Brain microvascular endothelial cell (primary cell): Measurements from ENCODE around the gene PSME4.

Source experiments
- DNase-seq: peaks from one replicate; pipeline ENCODE4 v3.0.0-alpha.2; 2020
- H3K27ac ChIP-seq: fragments of 250-450 bp; sonication (Bioruptor Pico); 2 replicates; pipeline ENCODE4 v1.5.1; 2020; ENCODE audit warnings: mild to moderate bottlenecking, moderate library complexity
- H3K27me3 ChIP-seq: fragments of 250-450 bp; sonication (Bioruptor Pico); replicated peaks from 2 replicates; pipeline ENCODE4 v1.5.1; 2020; ENCODE audit warnings: mild to moderate bottlenecking
- H3K36me3 ChIP-seq: fragments of 250-450 bp; sonication (Bioruptor Pico); replicated peaks from 2 replicates; pipeline ENCODE4 v1.5.1; 2020; ENCODE audit warnings: mild to moderate bottlenecking
- H3K4me3 ChIP-seq: 2 replicates; pipeline ENCODE4 v1.5.1; 2011; ENCODE audit warnings: low read depth, mild to moderate bottlenecking, control low read depth, low read length, moderate library complexity
- CTCF ChIP-seq: IDR thresholded peaks from 2 replicates; pipeline ENCODE4 v1.5.1; 2011; ENCODE audit warnings: low read depth, mild to moderate bottlenecking, moderate library complexity, low read length, control low read depth, inconsistent platforms; ENCODE audit errors: missing control alignments
- in situ Hi-C: cut with HindIII; loops from 2 replicates; pipeline ENCODE4 v1.10.0; 2017; ENCODE audit warnings: low sequenced_read_pairs, low pct_ligation_motif_present

PSME4 gene

DNA sequence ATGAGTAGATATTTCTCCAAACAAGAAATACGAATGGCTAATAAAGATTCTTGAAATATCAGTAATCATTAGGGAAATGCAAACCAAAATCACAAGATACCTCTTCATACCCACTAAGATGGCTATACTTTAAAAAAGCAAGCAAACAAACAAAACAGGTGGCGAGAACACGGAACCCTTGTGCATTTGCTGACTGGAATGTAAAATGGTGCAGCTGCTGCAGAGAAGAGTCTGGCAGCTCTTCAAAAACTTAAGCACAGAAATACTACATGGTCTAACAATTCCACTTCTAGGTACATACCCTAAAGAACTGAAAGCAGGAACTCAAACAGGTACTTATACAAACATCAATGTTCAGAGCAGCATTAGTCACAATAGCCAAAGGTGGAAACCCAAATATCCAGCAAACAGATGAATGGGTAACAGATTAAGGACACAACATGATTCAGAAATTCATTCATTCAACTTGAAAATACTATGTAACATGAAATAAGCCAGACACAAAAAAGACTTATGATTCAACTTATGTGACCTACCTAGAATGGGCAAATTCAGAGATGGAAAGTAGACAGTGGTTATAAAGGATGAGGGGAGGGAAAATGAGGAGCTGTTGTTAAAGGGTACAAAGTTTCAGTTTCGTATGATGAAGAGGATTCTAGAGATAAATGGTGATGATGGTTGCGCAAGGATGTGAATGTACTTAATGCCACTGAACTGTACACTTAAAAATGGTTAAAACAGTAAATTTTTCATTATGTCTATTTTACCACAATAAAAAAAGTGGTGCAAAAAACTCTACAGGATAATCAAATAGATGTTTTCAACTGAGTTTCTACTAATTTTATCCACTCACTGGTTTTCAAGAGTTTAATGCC is 84.2 kb downstream of the PSME4 start:
- no peak for DNase-seq
- Histone ChIP-seq H3K36me3 (peaks cover 72% of the 10 kb centered on the region), H3K27ac (no peak overlapping the region), H3K4me3 (no peak overlapping the region), H3K27me3 (no peaks in the 10 kb centered on the region)
- in situ Hi-C loops, result no loop called here
- TF ChIP-seq CTCF, result no peak

- H3K27me3 ChIP-seq, result no peaks in the 10 kb centered on the region
- no peak for TF ChIP-seq CTCF
- H3K36me3 ChIP-seq, result peaks cover 64% of the 10 kb centered on the region
- in situ Hi-C loops, result no loop called here
- DNase-seq, result no peak
- no peak overlapping the region for H3K27ac ChIP-seq
- H3K4me3 ChIP-seq, result no peak overlapping the region
These were observed 85.9 kb downstream of the PSME4 start for GRCh38 chr2:53884883-53885282.

GRCh38 chr2:53881986-53882385 is 88.8 kb downstream of the PSME4 start:
- in situ Hi-C loops, result no loop called here
- no peak overlapping the region for H3K4me3 ChIP-seq

DNA sequence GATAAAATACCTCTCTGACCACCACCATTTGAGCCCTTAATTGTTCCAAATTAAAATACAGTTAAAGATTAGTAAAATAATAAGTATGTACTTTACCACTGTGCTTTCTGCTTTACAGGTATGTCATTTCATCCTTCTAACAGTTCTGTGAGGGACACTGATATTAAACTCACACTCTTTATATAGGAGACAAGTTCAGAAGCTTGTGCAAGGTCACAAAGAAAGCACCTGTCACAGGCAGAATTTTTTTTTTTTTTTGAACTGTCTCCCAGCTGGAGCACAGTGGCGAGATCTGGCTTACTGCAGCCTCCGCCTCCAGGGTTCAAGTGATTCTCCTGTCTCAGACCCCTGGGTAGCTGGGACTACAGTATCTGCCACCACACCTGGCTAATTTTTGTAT is 89.4 kb downstream of the PSME4 start:
- H3K4me3 ChIP-seq, result no peak overlapping the region
- in situ Hi-C loops, result no loop called here
- H3K27ac ChIP-seq, result no peak overlapping the region
- DNase-seq, result no peak
- H3K36me3 ChIP-seq, result peaks cover 43% of the 10 kb centered on the region
- no peaks in the 10 kb centered on the region for H3K27me3 ChIP-seq
- no peak for TF ChIP-seq CTCF

More at GRCh38 chr2:53881986-53882385, 88.8 kb downstream of the PSME4 start:
- Histone ChIP-seq H3K27me3 (no peaks in the 10 kb centered on the region), H3K36me3 (peaks cover 50% of the 10 kb centered on the region), H3K27ac (no peak overlapping the region)
- TF ChIP-seq CTCF, result no peak
- no peak for DNase-seq

GRCh38 chr2:53880756-53881155 is 90.0 kb downstream of the PSME4 start:
- Histone ChIP-seq H3K4me3 (no peak overlapping the region), H3K27ac (no peak overlapping the region), H3K27me3 (no peaks in the 10 kb centered on the region), H3K36me3 (peaks cover 42% of the 10 kb centered on the region)
- DNase-seq, result no peak
- no peak for TF ChIP-seq CTCF
- in situ Hi-C loops, result no loop called here
